SU-DHL-6 (cell line): ENCODE measurements around the gene NRG3.

ENCODE experiments used
- H2AFZ ChIP-seq: fragments of 200-600 bp; sonication (generic); 2 replicates; pipeline ENCODE4 v1.6.1; 2014; ENCODE audit warnings: low read depth, mild to moderate bottlenecking, moderate library complexity, mixed read lengths, antibody characterized with exemption, low read length; ENCODE audit not compliant: severe bottlenecking
- H3F3A ChIP-seq: fragments of 200-600 bp; shearing (Covaris generic); 2 replicates; pipeline ENCODE4 v1.6.0; 2016; ENCODE audit warnings: antibody characterized with exemption, mild to moderate bottlenecking; ENCODE audit not compliant: insufficient read depth
- H3K27ac ChIP-seq: fragments of 200-600 bp; sonication (generic); 2 replicates; pipeline ENCODE4 v1.5.1; 2016; ENCODE audit warnings: low read depth, mild to moderate bottlenecking, low read length, moderate library complexity, mixed read lengths
- H3K27me3 ChIP-seq: fragments of 200-600 bp; sonication (generic), shearing (Covaris generic); 2 replicates; pipeline ENCODE4 v1.6.0; 2014; ENCODE audit warnings: mild to moderate bottlenecking, low read length
- H3K36me3 ChIP-seq: fragments of 200-600 bp; sonication (generic); 2 replicates; pipeline ENCODE4 v1.6.1; 2014; ENCODE audit warnings: mild to moderate bottlenecking, low read length, mixed read lengths
- H3K4me2 ChIP-seq: fragments of 300-600, 200-600 bp; shearing (Covaris generic), sonication (generic); 2 replicates; pipeline ENCODE4 v1.6.0; 2014; ENCODE audit warnings: low read length, low read depth, mild to moderate bottlenecking; ENCODE audit not compliant: poor library complexity, severe bottlenecking
- H3K4me3 ChIP-seq: fragments of 200-600 bp; sonication (generic); 2 replicates; pipeline ENCODE4 v1.5.1; 2014; ENCODE audit warnings: antibody characterized with exemption, low read length, mild to moderate bottlenecking, mixed read lengths; ENCODE audit not compliant: insufficient read depth, poor library complexity, severe bottlenecking
- H3K79me2 ChIP-seq: fragments of 200-600 bp; sonication (generic); 2 replicates; pipeline ENCODE4 v1.6.1; 2014; ENCODE audit warnings: mild to moderate bottlenecking, low read length, moderate library complexity; ENCODE audit not compliant: insufficient read depth
- H3K9ac ChIP-seq: fragments of 200-600 bp; sonication (generic); 2 replicates; pipeline ENCODE4 v1.7.0; 2014; ENCODE audit warnings: mild to moderate bottlenecking, low read length
- H3K9me2 ChIP-seq: fragments of 200-600 bp; sonication (generic); replicated peaks from 2 replicates; pipeline ENCODE4 v1.6.1; 2014; ENCODE audit warnings: low read length; ENCODE audit not compliant: insufficient read depth
- H3K9me3 ChIP-seq: fragments of 200-600 bp; sonication (generic); 2 replicates; pipeline ENCODE4 v1.6.1; 2014; ENCODE audit warnings: low read length, mixed read lengths; ENCODE audit not compliant: insufficient read depth
- H4K20me1 ChIP-seq: fragments of 200-600 bp; sonication (generic); 2 replicates; pipeline ENCODE4 v1.6.1; 2014; ENCODE audit warnings: low read depth, mild to moderate bottlenecking, antibody characterized with exemption, low read length, moderate library complexity, mixed read lengths
- CTCF ChIP-seq: fragments of 200-600 bp; sonication (generic); IDR thresholded peaks from one replicate; pipeline ENCODE4 v1.5.1; 2017; ENCODE audit warnings: antibody characterized with exemption, mild to moderate bottlenecking, low read length, moderate library complexity; ENCODE audit not compliant: insufficient read depth, poor library complexity, severe bottlenecking
- EZH2phosphoT487 ChIP-seq: fragments of 200-600 bp; sonication (generic), shearing (Covaris generic); conservative IDR thresholded peaks from 2 replicates; pipeline ENCODE4 v1.6.1; 2018; ENCODE audit warnings: mild to moderate bottlenecking, antibody characterized with exemption, low read length, moderate library complexity, mixed read lengths

NRG3 gene

GRCh38 chr10:82922046-82922445, 1047.1 kb downstream of the NRG3 start:
- Histone ChIP-seq H4K20me1 (peaks cover 3% of the 10 kb centered on the region; the same call in 1 of the 2 replicates), H3K4me3 (no peak overlapping the region), H3K27me3 (no peaks in the 10 kb centered on the region), H3K4me2 (no peak overlapping the region), H3K27ac (no peak overlapping the region), H3K9ac (no peak overlapping the region), H3K9me3 (no peaks in the 10 kb centered on the region), H2AFZ (no peak overlapping the region), H3K79me2 (no peaks in the 10 kb centered on the region), H3K36me3 (no peaks in the 10 kb centered on the region), H3K9me2 (no peaks in the 10 kb centered on the region), H3F3A (no peaks in the 10 kb centered on the region)
- TF ChIP-seq EZH2phosphoT487 (no peak), CTCF (no peak)

DNA sequence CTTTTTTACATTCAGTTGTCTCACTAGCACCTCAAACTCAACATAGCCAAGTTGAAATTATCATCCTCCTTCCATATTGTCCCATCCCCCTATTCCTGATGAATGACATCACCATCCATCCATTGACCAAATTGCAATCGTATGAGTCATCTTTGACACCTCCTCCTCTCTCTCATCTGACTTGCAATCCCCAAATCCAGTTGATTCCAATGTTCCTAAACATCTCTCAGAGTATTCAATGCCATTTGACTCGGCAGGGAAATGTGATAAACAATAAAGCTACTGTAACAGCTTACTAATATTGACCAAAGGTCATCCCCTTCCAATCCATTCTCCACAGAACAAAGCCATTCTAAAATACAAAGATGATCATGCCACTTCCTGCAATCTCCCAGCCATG, 1047.8 kb downstream of the NRG3 start:
- no peaks in the 10 kb centered on the region for H3K27me3 ChIP-seq
- peaks cover 3% of the 10 kb centered on the region; the same call in 1 of the 2 replicates for H4K20me1 ChIP-seq
- H3K36me3 ChIP-seq: no peaks in the 10 kb centered on the region
- H3F3A ChIP-seq: no peaks in the 10 kb centered on the region
- no peak overlapping the region for H3K4me3 ChIP-seq
- no peak overlapping the region for H3K27ac ChIP-seq
- no peak overlapping the region for H3K4me2 ChIP-seq
- no peak overlapping the region for H2AFZ ChIP-seq
- no peaks in the 10 kb centered on the region for H3K9me2 ChIP-seq
- no peak overlapping the region for H3K9ac ChIP-seq
- no peaks in the 10 kb centered on the region for H3K79me2 ChIP-seq
- H3K9me3 ChIP-seq: no peaks in the 10 kb centered on the region
- TF ChIP-seq CTCF: no peak
- TF ChIP-seq EZH2phosphoT487: no peak

DNA sequence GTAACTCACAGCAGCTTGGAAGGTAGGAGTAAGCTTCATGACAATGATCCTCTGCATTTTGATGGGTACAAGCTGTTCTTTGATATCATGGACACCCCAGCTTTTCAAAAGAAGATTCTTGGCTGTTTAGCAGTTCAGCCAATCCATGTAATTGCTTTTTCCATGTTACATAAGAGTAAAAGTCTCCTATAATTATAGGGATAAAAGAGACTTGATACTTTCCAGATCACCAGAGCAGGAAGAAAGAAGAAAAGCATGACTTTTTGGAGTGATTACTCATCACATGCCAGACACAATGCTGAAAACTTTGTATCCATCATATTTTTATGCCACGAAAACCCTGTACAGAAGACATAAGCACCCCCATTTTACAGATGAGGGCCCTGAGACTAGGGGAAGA, 1049.7 kb downstream of the NRG3 start:
- Histone ChIP-seq H3K27me3 (no peaks in the 10 kb centered on the region), H3K9ac (no peak overlapping the region), H3K4me2 (no peak overlapping the region), H3K4me3 (no peak overlapping the region), H3K36me3 (no peaks in the 10 kb centered on the region), H3K79me2 (no peaks in the 10 kb centered on the region), H3K27ac (no peak overlapping the region), H3K9me3 (no peaks in the 10 kb centered on the region), H2AFZ (no peak overlapping the region), H3F3A (no peaks in the 10 kb centered on the region), H3K9me2 (no peaks in the 10 kb centered on the region), H4K20me1 (peaks cover 3% of the 10 kb centered on the region; the same call in 1 of the 2 replicates)
- TF ChIP-seq EZH2phosphoT487 (no peak), CTCF (no peak)

GRCh38 chr10:82925547-82925946, 1050.6 kb downstream of the NRG3 start:
- Histone ChIP-seq H2AFZ (no peak overlapping the region), H3K4me2 (no peak overlapping the region), H3K36me3 (no peaks in the 10 kb centered on the region), H3K9me2 (no peaks in the 10 kb centered on the region), H3K27me3 (no peaks in the 10 kb centered on the region), H3K9ac (no peak overlapping the region), H3K4me3 (no peak overlapping the region), H3F3A (no peaks in the 10 kb centered on the region), H3K79me2 (no peaks in the 10 kb centered on the region), H4K20me1 (peaks cover 3% of the 10 kb centered on the region; the same call in 1 of the 2 replicates), H3K27ac (no peak overlapping the region), H3K9me3 (no peaks in the 10 kb centered on the region)
- no peak for TF ChIP-seq EZH2phosphoT487
- TF ChIP-seq CTCF: no peak
